OCI-LY1 (cell line): ENCODE results near the gene ADAMTS17.

Experiments used
- H2AFZ ChIP-seq: fragments of 200-600 bp; sonication (generic), shearing (Covaris generic); 2 replicates; pipeline ENCODE4 v1.6.0; 2014; ENCODE audit warnings: antibody characterized with exemption, mild to moderate bottlenecking, low read length
- H3F3A ChIP-seq: fragments of 200-600 bp; sonication (generic), shearing (Covaris generic); 2 replicates; pipeline ENCODE4 v1.6.0; 2014; ENCODE audit warnings: mild to moderate bottlenecking, antibody characterized with exemption, low read length, moderate library complexity; ENCODE audit not compliant: insufficient read depth
- H3K27ac ChIP-seq: fragments of 200-600 bp; sonication (generic); 2 replicates; pipeline ENCODE4 v1.5.1; 2014; ENCODE audit warnings: low read length, mixed run types, mild to moderate bottlenecking, low read depth; ENCODE audit not compliant: poor library complexity, severe bottlenecking
- H3K27me3 ChIP-seq: fragments of 200-600 bp; sonication (generic); 2 replicates; pipeline ENCODE4 v1.6.0; 2014; ENCODE audit warnings: antibody characterized with exemption, mild to moderate bottlenecking, low read length, moderate library complexity; ENCODE audit not compliant: insufficient read depth
- H3K36me3 ChIP-seq: fragments of 200-600 bp; sonication (generic); 2 replicates; pipeline ENCODE4 v1.6.1; 2014; ENCODE audit warnings: mild to moderate bottlenecking, antibody characterized with exemption, low read length, moderate library complexity, mixed read lengths; ENCODE audit not compliant: insufficient read depth
- H3K4me1 ChIP-seq: fragments of 200-600 bp; sonication (generic); 2 replicates; pipeline ENCODE4 v1.5.1; 2014; ENCODE audit warnings: mild to moderate bottlenecking, low read length, moderate library complexity; ENCODE audit not compliant: insufficient read depth, severe bottlenecking
- H3K4me2 ChIP-seq: fragments of 200-600 bp; sonication (generic), shearing (Covaris generic); 2 replicates; pipeline ENCODE4 v1.6.1; 2014; ENCODE audit warnings: low read length
- H3K4me3 ChIP-seq: fragments of 200-600 bp; sonication (generic); 2 replicates; pipeline ENCODE4 v1.5.1; 2014; ENCODE audit warnings: low read length, low read depth, mild to moderate bottlenecking, mixed read lengths; ENCODE audit not compliant: poor library complexity, severe bottlenecking
- H3K79me2 ChIP-seq: fragments of 200-600 bp; shearing (Covaris generic); 2 replicates; pipeline ENCODE4 v1.6.1; 2016; ENCODE audit warnings: mixed run types, low read length, mixed read lengths; ENCODE audit not compliant: insufficient read depth
- H3K9ac ChIP-seq: fragments of 200-600 bp; sonication (generic), shearing (Covaris generic); 2 replicates; pipeline ENCODE4 v1.6.1; 2014; ENCODE audit warnings: mild to moderate bottlenecking, low read length, mixed read lengths
- H3K9me2 ChIP-seq: fragments of 200-600 bp; sonication (generic), shearing (Covaris generic); 2 replicates; pipeline ENCODE4 v1.6.1; 2014; ENCODE audit warnings: low read depth, mild to moderate bottlenecking, low read length, mixed read lengths
- H3K9me3 ChIP-seq: fragments of 200-600 bp; shearing (Covaris generic); 2 replicates; pipeline ENCODE4 v1.6.1; 2014; ENCODE audit warnings: low read length, mixed read lengths
- H4K20me1 ChIP-seq: fragments of 200-600 bp; sonication (generic), shearing (Covaris generic); 2 replicates; pipeline ENCODE4 v1.6.0; 2016; ENCODE audit warnings: mild to moderate bottlenecking, low read length; ENCODE audit not compliant: insufficient read depth
- EZH2 ChIP-seq: fragments of 200-600 bp; sonication (generic), shearing (Covaris generic); IDR thresholded peaks from 2 replicates; pipeline ENCODE4 v1.8.0; 2017; ENCODE audit warnings: borderline replicate concordance, mixed run types, mild to moderate bottlenecking, antibody characterized with exemption, low read length, moderate library complexity, mixed read lengths
- TF ChIP-seq, protein P1 (sequence below): fragments of 200-600 bp; sonication (generic), shearing (Covaris generic); IDR thresholded peaks from 2 replicates; pipeline ENCODE4 v1.5.1; 2017; ENCODE audit warnings: mild to moderate bottlenecking, antibody characterized with exemption, low read length, moderate library complexity, mixed read lengths

ADAMTS17 gene

DNA sequence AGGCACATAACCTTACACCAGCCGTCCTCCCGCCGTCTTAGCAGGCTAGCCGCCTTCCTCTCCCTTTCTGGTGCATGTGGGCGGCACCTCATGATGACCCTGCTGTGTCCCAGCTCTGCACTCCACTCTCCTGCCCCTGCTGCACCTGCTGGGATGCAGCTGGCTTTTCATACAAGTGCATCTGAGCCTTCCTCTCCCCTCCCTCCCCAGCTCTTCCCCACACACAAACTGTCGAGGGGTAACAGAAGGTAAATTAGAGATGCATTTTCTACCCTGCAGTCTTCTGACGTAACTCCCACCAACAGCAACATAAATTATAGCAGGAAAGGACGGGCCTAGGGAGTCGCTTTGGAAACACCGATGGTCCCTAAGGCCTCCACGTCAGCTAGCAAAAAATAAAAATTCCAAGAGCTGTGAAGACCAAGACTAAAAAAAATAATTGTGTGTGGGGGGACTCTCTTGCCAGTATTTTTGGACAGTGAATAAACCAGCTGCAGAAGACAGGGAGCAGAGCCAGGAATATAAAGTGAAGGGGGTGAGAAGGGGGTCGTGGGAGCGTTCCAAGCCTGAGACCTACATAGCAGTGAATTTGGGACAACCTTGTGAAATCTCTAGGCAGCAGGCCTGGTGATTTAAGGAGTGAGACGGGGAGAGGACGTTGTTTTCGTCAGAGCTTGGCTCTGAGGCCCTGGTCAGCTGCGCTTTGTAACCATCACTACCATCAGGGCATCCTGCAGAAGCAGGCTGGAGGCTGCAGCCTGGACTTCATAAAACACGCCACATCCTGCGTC lies 216.2 kb downstream of the ADAMTS17 start:
- no peaks in the 10 kb centered on the region for H3K4me1 ChIP-seq
- H3K4me3 ChIP-seq: no peak overlapping the region
- no peaks in the 10 kb centered on the region; the same call in 1 of the 2 replicates for H3K27me3 ChIP-seq
- H3K9me2 ChIP-seq: no peaks in the 10 kb centered on the region
- H4K20me1 ChIP-seq: no peaks in the 10 kb centered on the region
- H3K9ac ChIP-seq: no peak overlapping the region
- H2AFZ ChIP-seq: no peak overlapping the region
- no peak overlapping the region for H3K27ac ChIP-seq
- H3K79me2 ChIP-seq: no peaks in the 10 kb centered on the region
- H3K4me2 ChIP-seq: no peak overlapping the region
- H3K36me3 ChIP-seq: no peaks in the 10 kb centered on the region
- TF ChIP-seq EZH2: no peak
- TF ChIP-seq, protein P1, sequence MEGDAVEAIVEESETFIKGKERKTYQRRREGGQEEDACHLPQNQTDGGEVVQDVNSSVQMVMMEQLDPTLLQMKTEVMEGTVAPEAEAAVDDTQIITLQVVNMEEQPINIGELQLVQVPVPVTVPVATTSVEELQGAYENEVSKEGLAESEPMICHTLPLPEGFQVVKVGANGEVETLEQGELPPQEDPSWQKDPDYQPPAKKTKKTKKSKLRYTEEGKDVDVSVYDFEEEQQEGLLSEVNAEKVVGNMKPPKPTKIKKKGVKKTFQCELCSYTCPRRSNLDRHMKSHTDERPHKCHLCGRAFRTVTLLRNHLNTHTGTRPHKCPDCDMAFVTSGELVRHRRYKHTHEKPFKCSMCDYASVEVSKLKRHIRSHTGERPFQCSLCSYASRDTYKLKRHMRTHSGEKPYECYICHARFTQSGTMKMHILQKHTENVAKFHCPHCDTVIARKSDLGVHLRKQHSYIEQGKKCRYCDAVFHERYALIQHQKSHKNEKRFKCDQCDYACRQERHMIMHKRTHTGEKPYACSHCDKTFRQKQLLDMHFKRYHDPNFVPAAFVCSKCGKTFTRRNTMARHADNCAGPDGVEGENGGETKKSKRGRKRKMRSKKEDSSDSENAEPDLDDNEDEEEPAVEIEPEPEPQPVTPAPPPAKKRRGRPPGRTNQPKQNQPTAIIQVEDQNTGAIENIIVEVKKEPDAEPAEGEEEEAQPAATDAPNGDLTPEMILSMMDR: no peak
- 0 out of 2 replicates have a peak, but pooled peaks cover 3% of the 10 kb centered on the region for H3K9me3 ChIP-seq
- H3F3A ChIP-seq: no peaks in the 10 kb centered on the region

DNA sequence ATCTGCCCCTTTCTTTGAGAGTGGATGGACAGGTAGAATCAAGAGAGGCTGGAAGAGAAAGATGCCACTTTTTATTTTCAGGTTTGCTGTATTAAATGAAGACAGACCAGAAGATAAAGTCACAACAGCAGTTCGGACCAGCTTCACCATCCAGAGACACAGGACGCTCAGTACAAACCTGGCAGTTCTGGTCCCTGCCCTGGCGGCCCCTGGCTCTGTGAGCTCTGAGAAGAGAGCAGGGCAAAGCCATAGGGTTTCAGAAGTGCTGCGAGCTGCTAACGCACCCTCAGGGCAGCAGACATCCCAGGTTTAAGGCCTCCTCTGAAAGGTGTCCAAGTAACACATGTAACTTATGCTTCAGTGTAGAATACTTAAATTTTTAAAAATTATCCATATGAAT lies 216.8 kb downstream of the ADAMTS17 start:
- H3K4me3 ChIP-seq: no peak overlapping the region
- no peaks in the 10 kb centered on the region; the same call in 1 of the 2 replicates for H3K27me3 ChIP-seq
- no peaks in the 10 kb centered on the region for H3K79me2 ChIP-seq
- H3K36me3 ChIP-seq: no peaks in the 10 kb centered on the region
- no peak overlapping the region for H3K9ac ChIP-seq
- no peak overlapping the region for H2AFZ ChIP-seq
- no peak overlapping the region for H3K27ac ChIP-seq
- H3K9me3 ChIP-seq: 0 out of 2 replicates have a peak, but pooled peaks cover 3% of the 10 kb centered on the region
- TF ChIP-seq, protein P1: no peak
- no peak for TF ChIP-seq EZH2
- no peaks in the 10 kb centered on the region for H4K20me1 ChIP-seq
- H3K4me2 ChIP-seq: no peak overlapping the region
- no peaks in the 10 kb centered on the region for H3K9me2 ChIP-seq
- no peaks in the 10 kb centered on the region for H3F3A ChIP-seq
- H3K4me1 ChIP-seq: no peaks in the 10 kb centered on the region

DNA sequence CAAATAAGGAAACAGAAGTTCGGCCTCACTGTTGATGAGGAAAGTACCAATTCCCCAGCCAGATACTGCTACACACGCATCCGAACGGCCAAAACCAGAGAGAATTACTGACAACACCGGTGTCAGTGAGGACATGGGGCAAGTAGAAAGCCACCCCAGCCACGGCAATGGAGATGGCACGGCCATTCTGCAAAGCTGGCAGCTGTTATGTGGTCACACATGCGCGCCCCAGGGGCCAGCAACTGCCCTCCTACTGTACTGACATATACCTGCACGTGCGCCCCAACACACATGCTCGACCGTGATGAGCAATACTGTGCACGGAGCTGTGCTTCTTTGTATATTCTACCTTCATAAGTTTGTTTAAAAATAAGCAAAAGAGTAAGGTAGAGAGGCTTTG lies 217.4 kb downstream of the ADAMTS17 start:
- Histone ChIP-seq H3K4me3 (no peak overlapping the region), H2AFZ (no peak overlapping the region), H4K20me1 (no peaks in the 10 kb centered on the region), H3K36me3 (no peaks in the 10 kb centered on the region), H3F3A (no peaks in the 10 kb centered on the region), H3K4me2 (no peak overlapping the region), H3K9ac (no peak overlapping the region), H3K9me2 (no peaks in the 10 kb centered on the region), H3K27me3 (no peaks in the 10 kb centered on the region; the same call in 1 of the 2 replicates), H3K79me2 (no peaks in the 10 kb centered on the region), H3K4me1 (no peaks in the 10 kb centered on the region), H3K9me3 (0 out of 2 replicates have a peak, but pooled peaks cover 3% of the 10 kb centered on the region), H3K27ac (no peak overlapping the region)
- TF ChIP-seq, protein P1: no peak
- no peak for TF ChIP-seq EZH2
